ENCODE measurements around the gene HEXIM1.

Gene HEXIM1, protein sequence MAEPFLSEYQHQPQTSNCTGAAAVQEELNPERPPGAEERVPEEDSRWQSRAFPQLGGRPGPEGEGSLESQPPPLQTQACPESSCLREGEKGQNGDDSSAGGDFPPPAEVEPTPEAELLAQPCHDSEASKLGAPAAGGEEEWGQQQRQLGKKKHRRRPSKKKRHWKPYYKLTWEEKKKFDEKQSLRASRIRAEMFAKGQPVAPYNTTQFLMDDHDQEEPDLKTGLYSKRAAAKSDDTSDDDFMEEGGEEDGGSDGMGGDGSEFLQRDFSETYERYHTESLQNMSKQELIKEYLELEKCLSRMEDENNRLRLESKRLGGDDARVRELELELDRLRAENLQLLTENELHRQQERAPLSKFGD

DNA sequence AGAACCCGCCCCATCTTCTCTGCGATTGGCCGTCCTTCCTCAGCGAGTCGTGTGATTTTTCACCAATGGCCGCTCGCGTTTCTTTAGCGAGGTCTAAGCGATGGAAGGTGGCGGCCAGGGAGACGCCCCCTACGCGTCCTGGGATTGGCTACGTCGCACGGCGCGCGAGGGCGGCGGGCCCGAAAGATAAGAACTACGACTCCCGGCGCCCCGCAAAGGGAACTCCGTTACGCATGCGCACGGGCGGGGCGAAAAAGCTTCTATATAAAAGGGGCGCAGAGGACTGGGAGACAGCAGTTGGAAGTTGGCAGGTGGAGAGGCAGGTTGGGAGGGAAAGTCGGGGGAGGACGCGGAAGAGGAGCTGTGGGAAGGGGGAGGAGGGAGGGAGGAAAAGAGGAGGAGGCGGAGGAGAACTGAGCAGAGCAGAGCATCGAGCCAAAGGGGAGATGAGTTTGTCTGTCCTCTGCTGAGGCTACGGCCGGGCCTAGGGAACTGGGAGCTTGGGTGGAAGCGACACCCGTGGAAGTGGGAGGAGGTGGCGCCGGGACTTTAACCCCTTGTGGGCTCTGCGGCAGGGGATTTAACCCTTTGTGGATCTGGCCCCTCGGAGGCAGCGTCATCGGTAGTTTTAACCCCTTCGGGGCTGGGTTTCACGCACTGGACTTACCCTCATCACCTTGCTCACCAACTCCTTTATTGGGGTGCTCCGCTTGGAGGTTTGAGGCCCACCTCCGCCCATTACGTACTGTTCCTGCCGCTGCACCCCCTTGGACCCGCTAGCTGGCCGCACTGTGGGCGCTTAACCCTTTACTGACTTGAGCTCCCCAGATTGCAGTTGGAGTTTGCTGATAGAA is at the start of gene HEXIM1:
Gene HEXIM1, plus strand, starts transcription at position 293 of the 854 bp plus-strand sequence. CDS start 716 bp downstream, outside the sequence.
- peak; percentile 99 for DNase-seq (ENCODE audit: low spot score)

DNA sequence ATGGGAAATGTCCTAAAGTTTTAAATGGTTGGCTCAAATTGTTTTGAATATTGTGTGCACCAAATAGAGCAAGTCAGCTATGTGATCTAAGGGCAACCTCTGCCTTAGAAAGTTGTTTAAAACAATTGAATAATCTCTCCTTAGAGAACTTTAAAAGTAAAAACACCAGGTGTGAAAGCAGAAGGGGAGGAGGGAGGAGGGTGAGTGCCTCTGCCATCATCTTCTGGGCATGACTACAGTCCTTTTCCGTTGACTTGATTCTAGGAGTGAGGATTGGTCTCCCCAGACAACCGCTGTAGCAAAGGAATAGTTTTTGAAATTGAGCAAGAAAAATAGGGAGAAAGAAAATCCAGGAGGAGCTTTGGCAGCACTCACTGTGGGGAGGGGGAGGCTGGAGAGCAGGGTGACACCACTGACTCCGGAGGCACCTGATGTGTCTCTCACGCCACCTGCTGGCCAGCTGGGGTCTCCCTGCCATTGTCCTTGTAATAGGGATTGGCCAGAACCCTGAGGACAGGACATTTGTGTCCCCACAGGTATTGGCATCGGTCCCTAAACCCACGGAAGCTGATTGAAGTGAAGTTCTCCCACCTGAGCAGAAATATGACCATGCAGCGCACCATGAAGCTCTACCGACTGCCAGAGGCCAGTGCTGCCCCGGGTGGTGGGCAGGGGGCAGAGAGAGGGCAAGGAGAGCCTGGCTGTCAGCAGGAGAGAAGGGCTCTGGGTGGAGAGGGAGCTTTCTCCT is 49.2 kb upstream of the HEXIM1 start:
- DNase-seq (ENCODE audit: low spot score): peak; percentile 57

DNA sequence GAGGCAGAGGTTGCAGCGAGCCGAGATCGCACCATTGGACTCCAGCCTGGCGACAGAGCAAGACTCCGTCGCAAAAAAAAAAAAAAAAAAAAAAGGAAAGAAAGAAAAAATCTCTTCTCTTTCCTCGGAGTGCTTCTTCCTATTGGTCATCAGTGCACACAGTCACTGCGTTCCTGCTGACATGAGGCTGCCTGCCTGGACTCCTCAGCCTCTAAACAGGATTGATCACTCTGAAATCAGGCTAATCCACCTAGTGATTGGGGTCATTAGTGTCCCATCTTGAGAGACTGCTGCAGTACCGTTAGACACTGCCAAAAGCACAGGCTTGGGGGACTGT is 46.8 kb upstream of the HEXIM1 start:
- no peak for DNase-seq (ENCODE audit: low spot score)

DNA sequence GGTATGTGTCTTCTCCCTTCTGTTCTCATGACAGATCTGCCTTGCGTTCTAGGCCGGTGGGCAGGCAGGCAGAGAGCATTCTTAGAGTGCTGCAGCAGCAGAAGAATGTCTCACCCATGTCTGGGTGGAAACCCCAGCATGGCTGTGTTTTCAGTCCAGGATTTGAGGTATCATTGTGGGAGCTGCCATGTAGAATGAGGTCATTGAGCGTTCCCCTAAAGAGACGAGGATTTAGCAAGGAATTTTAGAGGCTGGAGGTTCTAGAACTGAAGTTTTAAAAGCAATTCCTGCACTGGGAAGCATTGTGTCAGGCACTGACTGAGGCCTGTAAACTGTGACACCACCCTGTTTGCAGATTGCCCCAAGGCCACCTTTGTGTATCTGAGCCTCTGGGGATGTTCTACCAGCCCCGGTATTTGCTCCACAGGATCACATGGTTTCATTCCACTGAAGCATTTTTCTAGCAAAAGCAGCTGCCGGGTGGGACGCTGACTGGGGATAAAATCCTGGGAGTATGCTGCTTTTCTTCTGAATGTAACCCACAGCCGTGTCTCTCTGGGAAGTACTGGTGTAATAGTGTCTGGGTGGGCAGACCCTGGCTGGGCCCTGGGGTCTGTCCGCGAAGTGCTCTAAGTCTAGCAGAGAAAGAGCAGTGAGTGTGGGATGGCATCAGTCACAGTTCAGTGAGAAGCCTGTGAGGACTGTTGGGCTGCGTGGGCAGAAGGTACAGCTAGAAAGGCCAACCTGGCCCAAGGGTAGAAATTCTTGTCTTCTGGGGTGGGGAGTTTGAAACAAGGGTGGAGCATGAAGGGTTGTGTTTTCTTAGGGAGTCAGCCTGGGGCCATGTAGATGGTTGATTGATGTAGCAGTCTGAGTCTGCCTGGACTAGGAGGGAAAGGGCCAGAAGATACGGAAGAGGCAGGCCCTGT is 46.1 kb upstream of the HEXIM1 start:
- DNase-seq (ENCODE audit: low spot score): no peak

DNA sequence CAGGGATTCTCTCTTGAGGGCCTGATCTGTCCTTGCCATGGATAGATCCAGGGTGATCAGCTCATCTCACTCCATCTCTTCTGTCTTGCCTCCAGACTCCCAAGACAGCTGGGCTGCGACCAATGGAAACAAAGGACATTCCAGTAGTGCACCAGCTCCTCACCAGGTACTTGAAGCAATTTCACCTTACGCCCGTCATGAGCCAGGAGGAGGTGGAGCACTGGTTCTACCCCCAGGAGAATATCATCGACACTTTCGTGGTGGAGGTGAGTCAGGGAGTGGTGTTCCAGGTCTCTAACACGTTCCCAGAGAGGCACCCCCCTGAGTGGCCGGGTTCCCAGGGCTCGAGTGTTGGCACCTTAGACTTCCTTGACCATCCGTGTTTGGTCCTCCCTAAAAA is 45.4 kb upstream of the HEXIM1 start:
- DNase-seq (ENCODE audit: low spot score): no peak

DNA sequence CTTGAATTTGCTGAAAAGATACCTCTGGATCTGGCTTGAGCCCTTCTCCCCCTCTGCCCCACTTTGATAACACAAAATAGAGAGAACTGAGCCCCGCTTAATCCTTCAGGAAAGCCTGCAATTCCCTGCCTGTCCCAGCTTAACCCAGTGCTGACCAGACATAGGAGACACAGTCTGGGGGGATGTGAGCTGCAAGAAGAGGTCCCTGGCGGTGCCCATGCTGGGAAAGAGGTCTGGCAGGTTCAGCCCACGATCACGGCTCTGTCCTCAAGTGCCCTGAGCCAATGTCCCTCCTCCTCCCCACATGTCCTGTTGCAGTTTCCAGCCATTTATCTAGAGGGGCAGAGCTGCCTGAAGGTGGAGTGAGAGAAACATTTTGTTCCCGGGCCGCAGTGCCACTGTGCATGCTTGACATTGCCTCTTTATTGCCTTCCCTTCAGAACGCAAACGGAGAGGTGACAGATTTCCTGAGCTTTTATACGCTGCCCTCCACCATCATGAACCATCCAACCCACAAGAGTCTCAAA is 44.9 kb upstream of the HEXIM1 start:
- no peak for DNase-seq (ENCODE audit: low spot score)

DNA sequence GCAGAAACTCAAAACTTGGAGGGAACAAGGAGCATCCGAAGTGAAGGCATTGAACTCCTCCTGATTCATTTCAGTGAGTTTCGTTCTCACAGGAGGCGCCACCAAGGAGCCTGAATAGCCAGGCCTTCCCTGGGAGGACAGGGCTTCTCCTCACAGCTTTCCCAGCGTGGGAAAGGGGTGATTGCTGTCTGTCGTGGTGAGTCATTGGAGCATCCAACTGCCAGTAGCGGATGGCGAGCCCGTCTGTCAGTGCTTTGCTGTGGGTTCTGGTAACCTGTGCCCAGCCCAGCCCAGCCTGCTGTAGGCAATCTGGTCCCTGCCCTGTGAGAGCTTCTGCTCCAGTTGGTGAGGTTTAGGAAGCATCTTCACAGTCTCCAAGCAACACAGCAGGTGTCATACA is 44.2 kb upstream of the HEXIM1 start:
- DNase-seq (ENCODE audit: low spot score): no peak

DNA sequence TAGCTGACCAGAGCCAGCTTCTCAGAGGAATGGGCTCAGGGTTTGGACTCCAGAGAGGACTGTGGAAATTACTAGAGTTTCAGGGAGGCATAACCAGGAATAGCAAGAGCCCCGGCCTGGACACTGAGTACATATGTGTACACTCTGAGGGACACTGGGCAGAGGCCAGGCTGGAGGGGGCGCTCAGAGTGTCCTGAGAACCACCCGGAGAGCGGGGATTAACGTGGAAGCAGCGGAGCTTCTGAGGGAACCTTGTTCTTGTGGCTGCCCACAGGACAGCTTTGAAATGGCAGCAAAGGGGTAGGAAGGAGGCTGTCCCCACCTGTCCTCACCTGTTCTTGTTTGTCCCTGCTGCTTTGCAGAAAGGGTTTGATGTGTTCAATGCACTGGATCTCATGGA is 43.8 kb upstream of the HEXIM1 start:
- DNase-seq (ENCODE audit: low spot score): no peak

DNA sequence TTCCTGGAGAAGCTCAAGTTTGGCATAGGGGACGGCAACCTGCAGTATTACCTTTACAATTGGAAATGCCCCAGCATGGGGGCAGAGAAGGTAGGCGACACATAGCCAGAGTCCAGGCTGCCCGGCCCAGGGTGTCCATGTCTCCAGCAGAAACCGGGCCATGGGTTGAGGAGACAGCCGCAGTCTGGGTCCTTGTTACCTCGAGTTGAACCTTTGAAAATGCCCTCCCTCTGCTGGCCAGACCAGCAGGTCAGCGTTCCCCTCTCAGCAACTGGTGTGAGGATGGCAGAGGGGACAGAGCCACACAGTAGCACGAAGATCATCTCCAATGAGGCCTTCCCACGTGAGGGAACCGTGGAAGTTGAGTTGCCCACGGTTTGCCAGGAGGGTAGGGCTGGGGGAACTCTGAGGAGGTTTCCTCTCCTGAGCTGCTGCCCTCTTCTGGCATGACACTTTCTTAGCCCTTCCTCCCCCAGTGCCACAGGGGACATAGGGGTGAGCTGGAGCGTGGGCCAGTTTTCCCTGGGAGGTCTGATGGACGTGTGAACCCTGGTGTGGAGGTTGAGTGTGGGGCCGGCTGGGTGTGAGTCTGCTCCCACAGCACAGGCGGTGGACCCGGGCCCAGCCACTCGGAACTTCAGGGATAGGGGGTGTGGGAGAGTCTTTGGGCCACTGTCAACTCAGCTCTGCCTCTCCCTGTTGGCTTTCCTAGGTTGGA is 43.2 kb upstream of the HEXIM1 start:
- DNase-seq (ENCODE audit: low spot score): no peak

DNA sequence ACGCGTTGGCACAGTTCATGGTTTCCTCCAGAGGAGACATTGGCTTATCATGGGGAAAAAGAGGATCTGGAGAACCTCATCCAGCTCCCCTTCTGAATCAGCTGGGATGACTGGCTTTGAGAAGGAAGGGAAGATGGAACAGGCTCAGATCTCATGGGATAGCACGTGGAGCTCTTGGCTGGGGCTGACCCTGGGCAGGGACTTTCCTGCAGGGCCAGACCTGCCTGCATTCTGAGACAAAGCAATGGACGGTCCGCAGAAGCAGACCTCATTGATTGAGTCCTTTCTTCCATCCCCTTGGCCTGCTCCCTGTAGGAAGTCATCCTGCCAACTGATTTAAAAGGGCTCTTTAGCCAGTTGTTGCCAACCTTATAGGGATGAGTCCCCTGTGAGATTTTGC is 42.2 kb upstream of the HEXIM1 start:
- DNase-seq (ENCODE audit: low spot score): no peak

DNA sequence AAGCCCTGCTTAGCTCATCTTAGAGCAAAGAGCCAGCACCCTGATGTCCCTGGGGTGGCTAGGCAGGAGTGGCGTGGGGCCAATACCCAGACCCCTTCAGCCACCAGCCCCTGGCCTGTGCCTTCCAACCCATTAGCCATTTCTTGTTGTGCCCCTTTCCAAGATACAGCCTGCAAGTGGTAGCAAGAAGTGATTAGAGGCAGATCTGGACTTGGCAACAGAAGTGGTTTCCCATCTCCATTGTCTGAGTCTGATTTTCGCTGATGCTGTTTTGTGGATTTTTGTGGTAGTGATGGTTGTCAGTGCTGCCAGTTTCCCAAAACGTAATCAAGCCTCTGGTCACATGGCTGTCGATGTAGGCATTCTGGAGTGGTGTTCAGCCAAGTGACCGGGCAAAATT is 41.7 kb upstream of the HEXIM1 start:
- DNase-seq (ENCODE audit: low spot score): no peak

DNA sequence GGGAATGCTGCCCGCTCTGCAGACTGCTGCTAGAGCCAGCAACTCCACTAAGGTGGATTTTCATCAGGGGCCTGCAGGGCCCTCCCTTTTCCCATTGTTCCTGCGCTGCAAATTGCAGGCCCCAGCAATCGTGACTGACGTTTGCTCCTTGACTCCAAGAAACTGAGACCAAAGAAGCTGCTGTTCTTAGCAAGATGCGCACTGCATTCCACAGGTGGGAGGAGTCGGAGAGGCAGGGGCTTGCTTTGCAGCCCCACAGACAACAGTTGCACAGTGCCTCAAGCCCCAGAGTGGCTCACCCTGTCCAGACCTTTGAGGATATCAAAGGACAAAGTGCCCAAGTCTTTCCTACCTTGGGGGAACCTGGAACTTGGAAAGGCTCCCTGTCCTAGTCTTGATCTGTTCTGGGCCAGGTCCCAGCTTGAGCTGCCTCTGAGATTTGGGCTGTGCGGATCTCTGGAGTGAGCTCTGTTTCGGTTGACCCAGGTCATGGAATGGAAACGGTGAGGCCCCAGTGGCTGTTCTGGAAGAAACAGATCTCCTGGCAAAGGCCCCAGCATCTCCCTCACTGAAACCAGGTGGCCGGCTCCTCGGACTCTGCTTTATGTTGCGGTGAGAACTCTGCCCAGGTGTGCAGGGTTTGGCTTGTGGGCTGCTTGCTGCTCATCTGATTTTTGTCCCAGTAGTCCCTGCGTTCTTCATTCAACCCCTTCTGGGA is 40.8 kb upstream of the HEXIM1 start:
- DNase-seq (ENCODE audit: low spot score): no peak

DNA sequence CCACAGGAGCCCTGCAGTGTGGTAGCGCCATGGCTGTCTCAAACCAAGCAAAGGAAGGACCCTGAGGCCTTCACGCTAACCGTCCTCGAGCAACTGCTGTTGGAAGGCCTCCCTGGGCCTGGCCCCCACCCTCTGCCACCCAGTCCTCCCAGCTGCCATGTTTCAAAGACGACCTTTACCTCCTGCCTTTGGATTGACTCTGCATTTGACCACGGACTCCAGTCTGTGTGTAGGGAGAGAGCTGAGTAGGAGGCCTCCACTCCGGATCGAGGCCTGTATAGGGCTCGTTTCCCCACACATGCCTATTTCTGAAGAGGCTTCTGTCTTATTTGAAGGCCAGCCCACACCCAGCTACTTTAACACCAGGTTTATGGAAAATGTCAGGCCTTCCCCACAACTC is 40.2 kb upstream of the HEXIM1 start:
- DNase-seq (ENCODE audit: low spot score): no peak

DNA sequence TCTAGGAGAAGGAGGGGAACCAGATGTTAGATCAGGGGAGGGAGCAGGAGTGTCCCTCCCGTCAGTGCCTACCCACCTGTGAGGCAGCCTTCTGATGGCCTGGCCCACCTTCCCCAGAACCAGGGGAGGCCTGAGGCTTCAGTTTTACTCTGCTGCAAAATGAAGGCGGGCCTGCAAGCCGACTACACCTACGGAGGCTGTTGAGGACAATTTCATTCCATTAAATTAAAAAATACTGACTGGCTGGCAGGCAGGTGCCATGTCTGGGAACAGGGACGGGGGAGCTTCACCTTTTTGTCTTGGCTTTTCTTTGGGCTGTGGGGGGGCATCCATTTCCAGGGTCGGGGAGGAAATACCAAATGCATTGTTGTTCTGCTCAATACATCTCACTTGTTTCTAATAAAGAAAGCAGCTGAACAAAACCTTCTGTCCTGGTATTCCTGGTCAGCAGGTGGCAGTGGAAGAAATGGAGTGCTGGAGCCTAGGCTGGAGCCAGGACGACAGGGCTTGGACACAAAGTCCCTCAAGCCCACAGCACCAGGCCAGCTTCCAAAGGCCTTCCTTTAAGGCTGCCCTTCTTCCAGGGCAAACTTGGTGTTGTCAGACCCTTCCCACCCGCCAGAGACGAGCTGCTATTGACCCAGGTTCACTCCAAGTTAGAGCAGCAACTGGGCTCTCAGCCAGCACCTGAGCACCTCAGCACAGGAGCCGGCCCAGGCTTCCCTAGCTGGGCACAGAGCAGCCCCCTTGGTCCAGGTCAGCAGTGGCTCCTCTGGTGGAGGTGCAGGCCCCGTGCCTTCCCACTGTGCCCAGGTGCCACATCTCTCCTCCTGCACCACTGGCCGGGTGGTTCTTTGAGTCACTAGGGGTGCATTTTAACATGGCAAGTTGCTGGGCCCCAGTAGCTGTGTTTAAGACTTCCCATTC is 39.4 kb upstream of the HEXIM1 start:
- DNase-seq (ENCODE audit: low spot score): peak; percentile 43

DNA sequence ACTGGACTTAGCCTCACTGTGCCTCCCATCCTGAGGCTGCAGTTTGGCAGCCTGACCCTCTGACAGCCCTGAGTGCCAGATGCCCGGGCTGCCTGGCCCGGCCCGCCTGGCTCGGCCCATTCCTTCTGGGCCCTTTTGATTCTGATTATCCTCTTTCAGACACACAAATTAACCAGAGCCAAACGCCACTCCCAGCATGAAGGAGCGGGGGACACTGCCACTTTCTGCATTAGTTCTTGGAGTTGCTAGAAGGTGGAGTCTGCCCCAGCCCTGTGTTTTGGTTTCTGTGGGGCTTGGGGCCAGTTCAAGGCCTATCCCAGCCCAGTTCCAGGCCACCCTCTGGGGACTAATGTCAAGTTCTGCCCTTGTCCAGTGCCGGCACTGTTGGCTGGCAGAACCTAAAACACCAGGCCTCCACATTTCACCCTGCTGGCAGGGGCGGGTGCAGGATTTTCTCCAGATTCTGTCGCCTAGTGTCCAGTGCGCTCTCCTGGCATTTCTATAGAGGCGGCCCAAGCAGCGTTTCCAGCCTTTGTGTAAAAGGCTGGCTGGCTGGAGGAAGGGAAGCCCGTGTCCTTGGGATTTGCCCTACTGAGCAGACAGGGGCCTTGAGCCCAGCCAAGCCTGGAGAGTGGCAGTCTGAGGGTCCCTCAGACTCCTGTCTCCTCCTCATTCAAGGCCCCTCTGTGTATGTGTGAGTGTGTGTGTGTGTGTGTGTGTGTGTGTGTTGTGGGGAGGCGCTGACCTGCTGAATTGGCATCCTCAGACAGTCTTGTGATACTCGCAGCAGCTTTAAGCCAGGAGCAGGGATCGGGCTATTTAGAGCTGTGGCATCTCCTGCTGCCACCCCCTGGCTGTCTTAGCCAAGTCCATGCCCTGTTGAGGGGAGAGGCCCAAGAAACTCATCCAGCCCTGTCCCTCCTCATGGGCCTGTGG is 37.3 kb upstream of the HEXIM1 start:
- no peak for DNase-seq (ENCODE audit: low spot score)

DNA sequence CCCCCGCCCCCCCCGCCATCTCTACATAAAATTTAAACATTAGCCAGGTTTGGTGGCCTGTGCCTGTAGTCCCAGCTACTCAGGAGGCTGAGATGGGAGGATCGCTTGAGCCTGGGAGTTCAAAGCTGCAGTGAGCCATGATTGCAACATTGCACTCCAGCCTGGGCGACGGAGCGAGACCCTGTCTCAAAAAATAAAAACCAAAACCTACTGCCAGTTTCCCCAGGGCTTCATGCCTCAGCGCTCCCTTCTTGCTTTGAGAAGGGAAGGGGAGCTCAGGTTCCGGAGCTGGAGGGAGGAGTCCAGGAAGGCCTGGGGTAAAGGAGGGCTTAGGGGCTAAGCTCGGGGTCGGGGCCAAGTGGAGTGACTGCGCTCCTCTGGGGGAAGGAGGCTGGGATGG is 36.4 kb upstream of the HEXIM1 start:
- no peak for DNase-seq (ENCODE audit: low spot score)

DNA sequence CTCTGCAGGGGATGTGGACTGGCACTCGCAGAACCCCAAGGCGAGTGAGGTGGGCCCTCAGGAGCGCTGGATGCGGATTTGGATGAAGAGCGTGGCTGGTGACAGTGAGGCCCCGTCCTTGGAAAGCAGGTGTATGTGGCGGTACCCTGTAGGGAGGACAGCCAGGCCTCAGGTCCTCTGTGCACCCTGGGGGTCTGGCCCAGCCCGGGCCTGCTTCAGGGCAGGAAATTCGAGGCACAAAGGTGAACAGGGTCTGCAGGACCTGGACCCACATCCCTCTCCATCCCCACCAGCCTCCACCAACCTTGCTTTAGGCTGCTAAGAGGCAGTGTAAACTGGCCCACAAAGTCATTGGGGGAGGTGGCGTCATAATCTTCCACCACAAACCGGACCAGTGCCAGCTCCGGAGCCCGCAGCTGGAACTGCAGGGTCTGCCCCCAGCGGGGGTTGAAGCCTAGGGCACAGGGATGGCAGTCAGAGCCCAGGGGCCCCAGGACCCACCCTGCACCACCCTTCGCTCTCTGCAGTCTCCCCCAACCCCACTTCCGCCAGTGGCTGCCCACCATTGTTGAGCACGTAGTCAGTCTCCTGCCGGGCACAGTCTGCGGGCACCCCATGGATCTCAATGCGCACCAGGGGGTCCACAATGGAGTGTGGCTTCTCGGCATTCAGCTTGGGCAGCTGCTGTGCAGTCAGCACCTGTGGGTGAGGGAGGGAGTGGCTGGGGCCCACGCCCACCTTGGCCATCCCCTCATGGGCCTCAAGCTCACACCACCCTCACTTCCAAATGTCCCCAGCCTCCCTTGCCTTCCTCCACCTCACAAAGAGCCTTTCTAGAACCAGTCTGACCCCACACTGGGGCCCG is 35.5 kb upstream of the HEXIM1 start:
- no peak for DNase-seq (ENCODE audit: low spot score)
